B cell (primary cell): Measurements from ENCODE around the gene RUVBL2. TPM values are rescaled to one million over a fixed set of nuclear protein-coding genes. Genes with fewer than 3 reads are reported as not detected.
A peak's percentile ranks its signal among the peaks of the same experiment; 100 is the strongest.

Source experiments
- ATAC-seq: fragments of 200-7000 bp; cut with Tn5 transposase; one replicate; pipeline ENCODE4 v1.10.0; 2021; ENCODE audit warnings: low read depth, mild to moderate bottlenecking, moderate number of reproducible peaks, moderate library complexity
- CTCF ChIA-PET: fragments of 350-600 bp; sonication (Branson Sonifier 250); formaldehyde crosslinking; loops from one replicate; lab custom pipeline; 2021; ENCODE audit warnings: antibody characterized with exemption, inconsistent platforms; lab: Charles Lee
- POLR2A ChIA-PET: fragments of 350-600 bp; sonication (Branson Sonifier 250); formaldehyde crosslinking; loops from one replicate; lab custom pipeline; 2021; ENCODE audit warnings: antibody characterized with exemption; lab: Charles Lee
- DNase-seq: peaks from one replicate; pipeline ENCODE4 v3.0.0; 2013
- H2AFZ ChIP-seq: 2 replicates; pipeline ENCODE4 v1.6.1; 2012; ENCODE audit warnings: mild to moderate bottlenecking, low read depth, low read length; ENCODE audit not compliant: insufficient read depth, poor library complexity, severe bottlenecking
- H3K27ac ChIP-seq, 2 donors: 1 replicate in 1 of 2; 2 replicates in 1 of 2; pipeline ENCODE4 v1.5.1; 2012 to 2013; ENCODE audit warnings: low read length in 2 of 2, mild to moderate bottlenecking in 2 of 2, moderate library complexity in 1 of 2
- H3K27me3 ChIP-seq, 4 experiments: fragments of 200-600 bp in 1 of 4; sonication (generic) in 1 of 4; replicated peaks in 1 of 4; 1 replicate in 2 of 4; 2 replicates in 2 of 4; pipeline versions ENCODE4 v1.6.1 to v1.7.0; 2013 to 2016; ENCODE audit warnings: low read length in 3 of 4, mild to moderate bottlenecking in 2 of 4, mixed read lengths in 1 of 4, moderate library complexity in 1 of 4; ENCODE audit not compliant: insufficient read depth in 4 of 4, control insufficient read depth in 3 of 4; ENCODE audit errors: control extremely low read depth in 1 of 4
- H3K36me3 ChIP-seq, 2 experiments: replicated peaks in 1 of 2; 1 replicate in 1 of 2; 2 replicates in 1 of 2; pipeline versions ENCODE4 v1.6.1 to v1.7.1; 2013; ENCODE audit warnings: low read length in 1 of 2; ENCODE audit not compliant: insufficient read depth in 2 of 2, control insufficient read depth in 1 of 2; ENCODE audit errors: control extremely low read depth in 1 of 2, extremely low read depth in 1 of 2
- H3K4me1 ChIP-seq, 2 donors: fragments of 200-600 bp in 1 of 2; sonication (generic) in 1 of 2; 1 replicate in 1 of 2; 2 replicates in 1 of 2; pipeline versions ENCODE4 v1.5.1 to v1.6.1; 2013 to 2017; ENCODE audit warnings: low read length in 2 of 2; ENCODE audit not compliant: control insufficient read depth in 2 of 2, insufficient read depth in 2 of 2
- H3K4me2 ChIP-seq: replicated peaks from 2 replicates; pipeline ENCODE3; 2012; ENCODE audit warnings: mild to moderate bottlenecking, low read depth, low read length; ENCODE audit not compliant: poor library complexity, severe bottlenecking
- H3K4me3 ChIP-seq, 5 experiments: fragments of 200-600 bp in 1 of 5; sonication (generic) in 1 of 5; 1 replicate in 3 of 5; 2 replicates in 2 of 5; pipeline versions ENCODE4 v1.5.1 to v1.7.0; 2011 to 2016; ENCODE audit warnings: low read length in 4 of 5, mild to moderate bottlenecking in 4 of 5, low read depth in 2 of 5, control low read depth in 1 of 5, moderate library complexity in 1 of 5; ENCODE audit not compliant: insufficient read depth in 1 of 5; ENCODE audit errors: control extremely low read depth in 1 of 5, extremely low read depth in 1 of 5
- H3K79me2 ChIP-seq: fragments of 200-600 bp; sonication (generic); one replicate; pipeline ENCODE4 v1.6.0; 2016; ENCODE audit warnings: low read length; ENCODE audit not compliant: control insufficient read depth, insufficient read depth
- H3K9ac ChIP-seq: fragments of 200-600 bp; sonication (generic); 2 replicates; pipeline ENCODE4 v1.6.1; 2017; ENCODE audit warnings: mild to moderate bottlenecking, low read length, moderate library complexity
- H3K9me3 ChIP-seq, 3 donors: one replicate each; pipeline versions ENCODE4 v1.6.1 to v1.7.1; 2013; ENCODE audit warnings: low read length in 2 of 3; ENCODE audit not compliant: control insufficient read depth in 2 of 3, insufficient read depth in 1 of 3; ENCODE audit errors: control extremely low read depth in 1 of 3
- H4K20me1 ChIP-seq: 2 replicates; pipeline ENCODE4 v1.6.0; 2012; ENCODE audit warnings: mild to moderate bottlenecking, low read length; ENCODE audit not compliant: insufficient read depth, control insufficient read depth, poor library complexity, severe bottlenecking
- H3K27ac Mint-ChIP-seq: one replicate; pipeline ENCODE4 v1.8.0; 2021; ENCODE audit warnings: mixed read lengths
- H3K27me3 Mint-ChIP-seq: one replicate; pipeline ENCODE4 v1.8.0; 2021; ENCODE audit warnings: mixed read lengths
- H3K4me1 Mint-ChIP-seq: one replicate; pipeline ENCODE4 v1.8.0; 2021; ENCODE audit warnings: mixed read lengths
- H3K4me3 Mint-ChIP-seq: one replicate; pipeline ENCODE4 v1.8.0; 2021; ENCODE audit warnings: mixed read lengths
- H3K9me3 Mint-ChIP-seq: one replicate; pipeline ENCODE4 v1.8.0; 2022; ENCODE audit warnings: mixed read lengths; ENCODE audit not compliant: insufficient read depth
- CTCF ChIP-seq: fragments of 200-600 bp; IDR thresholded peaks from one replicate; pipeline ENCODE4 v1.8.0; 2022; ENCODE audit warnings: antibody characterized with exemption, mild to moderate bottlenecking
- EZH2 ChIP-seq: IDR thresholded peaks from 2 replicates; pipeline ENCODE4 v1.6.1; 2012; ENCODE audit warnings: borderline replicate concordance, low read depth, mild to moderate bottlenecking, moderate library complexity, low read length; ENCODE audit not compliant: insufficient read depth, poor library complexity, severe bottlenecking
- WGBS: methylation state at CpG from one replicate; pipeline ENCODE4 v1.1.5; 2013; ENCODE audit warnings: missing lambda C conversion rate; ENCODE audit not compliant: insufficient coverage; 5-methylcytosine and 5-hydroxymethylcytosine counted together
- intact Hi-C: fragments of 100-400 bp; cut with micrococcal nuclease; formaldehyde crosslinking; loops from one replicate; pipeline ENCODE4 v1.10.0; 2022
- polyA plus RNA-seq: library from polyadenylated mRNA; depleted of rRNA; stranded (reverse); fragments of >200 nt; gene quantifications from 2 replicates; pipeline ENCODE4 v1.2.3, GENCODE V29; 2012
- total RNA-seq, 2 donors: library from RNA; stranded (reverse); fragments of 120-200 nt in 1 of 2; gene quantifications; 1 replicate in 1 of 2; 2 replicates in 1 of 2; pipeline versions ENCODE4 v1.2.3 to v1.2.4, GENCODE V29; 2013 to 2022

Gene RUVBL2
- total and polyA plus RNA-seq, 2 donors (not counting 1 experiment from before 2014, with no cell fraction given), result 36.1 to 57.4 TPM

- WGBS, result 12% methylated on average over 39 of the region's 41 CpGs
- Histone ChIP-seq H3K79me2 (no peaks in the 10 kb centered on the region), H2AFZ (peak overlapping the region; percentile 88), H4K20me1 (no peaks in the 10 kb centered on the region), H3K27ac (no peak overlapping the region), H3K27me3 (peaks cover 0 to 9% (median 2%) of the 10 kb centered on the region in 4 experiments), H3K4me2 (peak overlapping the region; percentile 99), H3K4me3 (peak overlapping the region in 4 of 5 experiments; percentile 52 to 73 (median 60)), H3K4me1 (peaks cover 25 to 40% of the 10 kb centered on the region in 2 donors), H3K9ac (peak overlapping the region; percentile 72), H3K36me3 (peaks cover 0 to 4% of the 10 kb centered on the region in 2 experiments), H3K9me3 (no peaks in the 10 kb centered on the region)
- POLR2A ChIA-PET, result interaction anchor here (0.6 to 1.4 kb wide), 7 partner anchors 22 to 878 kb away, joined by 3 to 6 read pairs (median 4); partner anchors contain the start of genes GYS1, LIN7B and RUVBL2
- CTCF ChIA-PET, result interaction anchor here (0.7 to 1.9 kb wide), 6 partner anchors 15 to 55 kb away, joined by 3 to 10 read pairs (median 3); no protein-coding TSS in a partner anchor
- Mint-ChIP-seq H3K4me1 (peaks cover 34% of the 10 kb centered on the region), H3K9me3 (no peaks in the 10 kb centered on the region), H3K27ac (peak overlapping the region; percentile 64), H3K4me3 (peak overlapping the region; percentile 89), H3K27me3 (no peaks in the 10 kb centered on the region)
- DNase-seq, result peak; percentile 78
- peak; percentile 61 for ATAC-seq
- no peak for TF ChIP-seq EZH2
- no peak for TF ChIP-seq CTCF
- intact Hi-C loops, result loop anchor here (2.0 kb wide), 1 partner anchor 27 kb away; the partner anchor contains the start of genes GYS1 and RUVBL2
Observed at GRCh38 chr19:49019242-49019932, 25.7 kb downstream of the RUVBL2 start.

GRCh38 chr19:49020342-49020741 lies 26.7 kb downstream of the RUVBL2 start:
- Histone ChIP-seq H3K4me2 (peak overlapping the region; percentile 32), H3K27ac (no peak overlapping the region), H3K27me3 (peaks cover 0 to 9% (median 2%) of the 10 kb centered on the region in 4 experiments), H4K20me1 (no peaks in the 10 kb centered on the region), H3K4me3 (no peak overlapping the region), H2AFZ (no peak overlapping the region), H3K79me2 (no peaks in the 10 kb centered on the region), H3K9ac (no peak overlapping the region), H3K9me3 (no peaks in the 10 kb centered on the region), H3K36me3 (no peaks in the 10 kb centered on the region), H3K4me1 (peaks cover 25 to 40% of the 10 kb centered on the region in 2 donors)
- DNase-seq (no peak), ATAC-seq (no peak)
- no peak overlapping the region for H3K27ac Mint-ChIP-seq
- H3K27me3 Mint-ChIP-seq, result peaks cover 3% of the 10 kb centered on the region
- intact Hi-C loops, result no loop called here
- peaks cover 34% of the 10 kb centered on the region for H3K4me1 Mint-ChIP-seq
- TF ChIP-seq EZH2 (no peak), CTCF (no peak)
- POLR2A ChIA-PET, result interaction anchor here (0.6 to 1.4 kb wide), 4 partner anchors 23 to 232 kb away, joined by 4 to 5 read pairs (median 4); partner anchors contain the start of genes GYS1, LIN7B and RUVBL2
- CTCF ChIA-PET, result interaction anchor here (1.0 kb wide), 1 partner anchor 50 kb away, joined by 3 read pairs; no protein-coding TSS in a partner anchor
- H3K4me3 Mint-ChIP-seq, result peak overlapping the region; percentile 89
- 90% methylated on average over 9 of the region's 11 CpGs for WGBS
- H3K9me3 Mint-ChIP-seq, result no peaks in the 10 kb centered on the region
